SK-N-SH treated with all-trans-retinoic acid at 6 μM for 48 hours (cell line): ENCODE data around the gene NCKAP5.

ENCODE experiments used
- BACH2 ChIP-seq: fragments of 250-450 bp; sonication (Bioruptor Pico); IDR thresholded peaks from 2 replicates; pipeline ENCODE4 v1.9.0; 2021; ENCODE audit warnings: mild to moderate bottlenecking, borderline replicate concordance
- CREB5 ChIP-seq: fragments of 250-450 bp; sonication (Bioruptor Pico); IDR thresholded peaks from 2 replicates; pipeline ENCODE4 v1.5.1; 2020; ENCODE audit warnings: low read depth, mild to moderate bottlenecking, moderate library complexity
- ESRRG ChIP-seq: fragments of 250-450 bp; sonication (Bioruptor Pico); IDR thresholded peaks from 2 replicates; pipeline ENCODE4 v1.6.1; 2021; ENCODE audit warnings: mild to moderate bottlenecking
- GLIS3 ChIP-seq: fragments of 250-450 bp; sonication (Bioruptor Pico); IDR thresholded peaks from 2 replicates; pipeline ENCODE4 v1.5.0; 2020; ENCODE audit warnings: mild to moderate bottlenecking, moderate library complexity
- OSR1 ChIP-seq: fragments of 250-450 bp; sonication (Bioruptor Pico); IDR thresholded peaks from 2 replicates; pipeline ENCODE4 v1.8.0; 2022; ENCODE audit warnings: moderate library complexity, mild to moderate bottlenecking, inconsistent platforms
- PATZ1 ChIP-seq: fragments of 250-450 bp; sonication (Bioruptor Pico); IDR thresholded peaks from 2 replicates; pipeline ENCODE4 v1.8.0; 2020; ENCODE audit warnings: mild to moderate bottlenecking, moderate library complexity, borderline replicate concordance
- RARB ChIP-seq: fragments of 250-450 bp; sonication (Bioruptor Pico); IDR thresholded peaks from 2 replicates; pipeline ENCODE4 v1.8.0; 2021; ENCODE audit warnings: mild to moderate bottlenecking, moderate library complexity
- TOX ChIP-seq: fragments of 250-450 bp; sonication (Bioruptor Pico); IDR thresholded peaks from 2 replicates; pipeline ENCODE4 v1.8.0; 2021; ENCODE audit warnings: mild to moderate bottlenecking, moderate library complexity, borderline replicate concordance
- TSHZ2 ChIP-seq: fragments of 250-450 bp; sonication (Bioruptor Pico); IDR thresholded peaks from 2 replicates; pipeline ENCODE4 v1.5.0; 2020; ENCODE audit warnings: mild to moderate bottlenecking, moderate library complexity
- ZFP3 ChIP-seq: fragments of 250-450 bp; sonication (Bioruptor Pico); IDR thresholded peaks from 2 replicates; pipeline ENCODE4 v1.5.0; 2020; ENCODE audit warnings: mild to moderate bottlenecking, moderate library complexity
- ZFP30 ChIP-seq: fragments of 450-650 bp; formaldehyde crosslinking; IDR thresholded peaks from 2 replicates; pipeline ENCODE4 v1.5.0; 2022; ENCODE audit warnings: mild to moderate bottlenecking, moderate library complexity
- ZNF565 ChIP-seq: fragments of 450-650 bp; formaldehyde crosslinking; conservative IDR thresholded peaks from 2 replicates; pipeline ENCODE4 v1.5.0; 2020; ENCODE audit warnings: low read depth, mild to moderate bottlenecking, moderate library complexity
- ZNF8 ChIP-seq: fragments of 450-650 bp; formaldehyde crosslinking; IDR thresholded peaks from 2 replicates; pipeline ENCODE4 v1.5.0; 2020; ENCODE audit warnings: mild to moderate bottlenecking, moderate library complexity

GRCh38 chr2:133609664-133610063 is 41.4 kb upstream of the NCKAP5 start:
- TF ChIP-seq PATZ1 = no peak
- no peak for TF ChIP-seq ZNF8
- TF ChIP-seq GLIS3 (CRISPR knock-in tag) = no peak
- TF ChIP-seq ZFP3 = no peak
- TF ChIP-seq ZFP30 (CRISPR knock-in tag) = no peak
- TF ChIP-seq CREB5 (CRISPR knock-in tag) = no peak
- TF ChIP-seq ESRRG (CRISPR knock-in tag) = no peak
- TF ChIP-seq OSR1 (CRISPR knock-in tag) = no peak
- TF ChIP-seq TOX (CRISPR knock-in tag) = no peak
- TF ChIP-seq ZNF565 (CRISPR knock-in tag) = no peak
- no peak for TF ChIP-seq BACH2 (CRISPR knock-in tag)
- no peak for TF ChIP-seq TSHZ2 (CRISPR knock-in tag)
- no peak for TF ChIP-seq RARB (CRISPR knock-in tag)
